ENCODE results near the gene ARL14EP.

ARL14EP gene

DNA sequence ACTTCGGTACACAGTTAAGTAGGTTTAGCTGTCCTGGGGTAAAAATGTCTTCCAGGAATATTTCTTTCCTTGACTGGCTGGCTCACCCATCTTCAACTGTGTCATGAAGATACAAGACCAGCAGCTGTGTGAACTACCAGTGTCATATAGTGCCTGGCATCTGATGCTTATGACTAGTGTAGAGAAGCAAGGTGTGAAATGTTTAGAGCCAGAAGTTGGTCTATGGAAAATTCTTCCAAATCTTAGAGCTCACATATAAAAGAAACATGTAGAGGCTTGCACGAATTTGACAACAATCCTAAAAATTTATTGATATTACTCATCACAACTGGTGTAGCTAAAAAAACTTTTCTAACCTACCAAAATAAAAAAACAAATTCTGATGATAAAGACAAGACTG, 54.4 kb downstream of the ARL14EP start:
- Histone ChIP-seq H3K36me3 (ENCODE audit: insufficient read depth, low read length) (no peaks in the 10 kb centered on the region), H3K79me2 (ENCODE audit: control insufficient read depth, insufficient read depth, low read length, unreplicated experiment) (no peaks in the 10 kb centered on the region), H3K4me1 (ENCODE audit: control insufficient read depth, insufficient read depth, low read length, unreplicated experiment) (no peaks in the 10 kb centered on the region), H3K4me3 (ENCODE audit: low read depth, low read length) (no peak overlapping the region), H3K27ac (ENCODE audit: low read depth, low read length) (no peak overlapping the region), H2AFZ (ENCODE audit: low read length, unreplicated experiment) (no peak overlapping the region), H3K27me3 (ENCODE audit: insufficient read depth, low read length) (peaks cover 16% of the 10 kb centered on the region; the same call in 1 of the 2 replicates)

DNA sequence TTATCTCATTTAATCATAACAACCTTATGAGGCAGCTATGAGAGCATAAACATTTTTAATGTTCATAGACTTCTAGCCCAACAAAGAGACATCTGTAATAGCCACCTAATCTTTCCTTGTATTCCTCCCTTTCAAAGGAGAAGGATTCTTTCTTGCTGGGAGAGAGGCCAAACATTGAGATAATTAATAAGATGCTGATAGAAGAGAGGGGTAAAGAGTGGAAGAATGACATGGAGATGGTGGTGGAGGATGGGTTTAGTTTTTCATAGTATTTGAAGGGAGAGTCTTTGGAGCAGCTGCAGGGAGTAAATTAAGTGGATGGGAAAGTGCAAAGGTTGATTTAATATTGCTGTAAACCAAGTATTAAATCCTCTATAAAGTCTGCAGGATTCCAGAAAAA, 57.9 kb downstream of the ARL14EP start:
- Histone ChIP-seq H2AFZ (ENCODE audit: low read length, unreplicated experiment) (no peak overlapping the region), H3K79me2 (ENCODE audit: control insufficient read depth, insufficient read depth, low read length, unreplicated experiment) (no peaks in the 10 kb centered on the region), H3K27me3 (ENCODE audit: insufficient read depth, low read length) (peaks cover 11% of the 10 kb centered on the region; the same call in 1 of the 2 replicates), H3K4me3 (ENCODE audit: low read depth, low read length) (no peak overlapping the region), H3K27ac (ENCODE audit: low read depth, low read length) (no peak overlapping the region), H3K36me3 (ENCODE audit: insufficient read depth, low read length) (no peaks in the 10 kb centered on the region), H3K4me1 (ENCODE audit: control insufficient read depth, insufficient read depth, low read length, unreplicated experiment) (no peaks in the 10 kb centered on the region)

DNA sequence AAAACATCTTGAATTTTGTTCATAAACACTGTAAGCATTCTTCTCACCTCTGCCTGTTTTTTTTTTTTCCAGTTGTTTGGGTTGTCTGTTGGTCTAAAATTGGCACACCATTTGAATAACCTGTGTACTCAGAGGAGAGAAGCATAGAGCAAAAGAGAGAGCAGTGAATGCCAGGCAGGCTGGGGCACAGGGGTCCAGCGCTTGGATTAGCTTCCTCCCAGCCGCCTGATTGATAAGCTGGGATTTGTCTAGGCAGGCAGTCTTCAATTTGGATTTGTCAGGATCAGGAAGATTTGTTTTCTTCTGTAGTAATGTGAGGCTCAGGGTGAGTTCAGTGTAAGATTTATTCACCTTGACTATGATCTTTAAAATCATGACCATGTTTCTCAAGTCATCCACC, 59.0 kb downstream of the ARL14EP start:
- Histone ChIP-seq H3K27me3 (ENCODE audit: insufficient read depth, low read length) (peaks cover 11% of the 10 kb centered on the region; the same call in 1 of the 2 replicates), H3K27ac (ENCODE audit: low read depth, low read length) (no peak overlapping the region)

More for the DNA sequence above, 59.0 kb downstream of the ARL14EP start:
- Histone ChIP-seq H2AFZ (ENCODE audit: low read length, unreplicated experiment) (no peak overlapping the region), H3K79me2 (ENCODE audit: control insufficient read depth, insufficient read depth, low read length, unreplicated experiment) (no peaks in the 10 kb centered on the region), H3K4me1 (ENCODE audit: control insufficient read depth, insufficient read depth, low read length, unreplicated experiment) (no peaks in the 10 kb centered on the region), H3K4me3 (ENCODE audit: low read depth, low read length) (no peak overlapping the region), H3K36me3 (ENCODE audit: insufficient read depth, low read length) (no peaks in the 10 kb centered on the region)

Measured in ACC112 (cell line).